GM12878 (cell line): ENCODE data around the gene PPIA. TPM values are rescaled to one million over a fixed set of nuclear protein-coding genes. Genes with fewer than 3 reads are reported as not detected.

Experiments
- ATAC-seq: fragments of 200-7000 bp; cut with Tn5 transposase; 3 replicates; pipeline ENCODE4 v1.9.1; 2020; ENCODE audit warnings: mild to moderate bottlenecking, moderate library complexity
- BruUV-seq: library from RNA; stranded (reverse); fragments of 400-500 nt; replicated peaks from 2 replicates; lab custom pipeline; 2021; lab: Mats Ljungman, UMichigan
- CTCF ChIA-PET: fragments of 300-600 bp; sonication (Branson Sonifier 250); formaldehyde crosslinking; extraction: SDS; loops from one replicate; lab custom pipeline; 2021; ENCODE audit warnings: inconsistent platforms; lab: Yijun Ruan, JAX
- POLR2A ChIA-PET: fragments of 350-600 bp; formaldehyde crosslinking; extraction: SDS; loops from one replicate; lab custom pipeline; 2021; ENCODE audit warnings: inconsistent platforms; lab: Charles Lee
- RAD21 ChIA-PET: fragments of 300-600 bp; sonication (Branson Sonifier 250); formaldehyde crosslinking; loops from one replicate; lab custom pipeline; 2023; ENCODE audit warnings: antibody characterized with exemption; ENCODE audit not compliant: unreplicated experiment; lab: Charles Lee
- SMC1A ChIA-PET: fragments of 300-600 bp; sonication (Branson Sonifier 250); formaldehyde crosslinking; loops from one replicate; lab custom pipeline; 2023; ENCODE audit not compliant: unreplicated experiment, uncharacterized antibody; lab: Charles Lee
- DNase-seq: peaks from one replicate; pipeline ENCODE4 v3.0.0-alpha.2; 2011; ENCODE audit warnings: low read depth, low spot score
- FAIRE-seq: peaks from 3 replicates; lab custom pipeline; 2011; peaks lifted over from hg19 to GRCh38; lab: Jason Lieb, UNC
- H2AFZ ChIP-seq: 2 replicates; pipeline ENCODE4 v1.6.0; 2011; ENCODE audit warnings: low read depth, low read length, control low read depth; ENCODE audit not compliant: control insufficient read depth
- H3K27ac ChIP-seq: 2 replicates; pipeline ENCODE4 v1.5.1; 2011; ENCODE audit warnings: control low read depth; ENCODE audit not compliant: control insufficient read depth, insufficient read depth
- H3K27me3 ChIP-seq, 2 experiments: replicated peaks in 1 of 2; 2 replicates each; pipeline versions ENCODE4 v1.6.0 to v1.6.1; 2011; ENCODE audit warnings: low read length in 1 of 2; ENCODE audit not compliant: control insufficient read depth in 2 of 2, insufficient read depth in 2 of 2
- H3K36me3 ChIP-seq, 2 experiments: 2 replicates each; pipeline ENCODE4 v1.5.1; 2011; ENCODE audit warnings: low read length in 1 of 2; ENCODE audit not compliant: control insufficient read depth in 2 of 2, insufficient read depth in 2 of 2
- H3K4me1 ChIP-seq: 2 replicates; pipeline ENCODE4 v1.6.1; 2011; ENCODE audit warnings: mild to moderate bottlenecking, low read length, moderate library complexity, mixed read lengths; ENCODE audit not compliant: control insufficient read depth, insufficient read depth
- H3K4me2 ChIP-seq: 2 replicates; pipeline ENCODE4 v1.6.0; 2011; ENCODE audit warnings: control low read depth; ENCODE audit not compliant: control insufficient read depth, insufficient read depth
- H3K4me3 ChIP-seq: fragments of 200-600 bp; sonication (generic); 2 replicates; pipeline ENCODE4 v1.5.1; 2016
- H3K79me2 ChIP-seq: 2 replicates; pipeline ENCODE4 v1.6.0; 2011; ENCODE audit warnings: low read length; ENCODE audit not compliant: control insufficient read depth, insufficient read depth
- H3K9ac ChIP-seq: 2 replicates; pipeline ENCODE4 v1.8.0; 2011; ENCODE audit warnings: low read length, control low read depth, mixed read lengths; ENCODE audit not compliant: control insufficient read depth, insufficient read depth
- H3K9me3 ChIP-seq: replicated peaks from 3 replicates; pipeline ENCODE4 v1.5.1; 2011; ENCODE audit warnings: mild to moderate bottlenecking, low read length; ENCODE audit not compliant: control insufficient read depth, insufficient read depth
- H4K20me1 ChIP-seq: 2 replicates; pipeline ENCODE4 v1.6.0; 2011; ENCODE audit not compliant: control insufficient read depth, insufficient read depth
- MTA3 ChIP-seq: IDR thresholded peaks from 2 replicates; pipeline ENCODE4 v1.6.1; 2012; ENCODE audit warnings: low read length, inconsistent platforms, borderline replicate concordance
- STAT3 ChIP-seq: IDR thresholded peaks from 2 replicates; pipeline ENCODE4 v1.6.1; 2011; ENCODE audit warnings: low read depth, low read length, improper control_type of control experiment
- ZNF592 ChIP-seq: fragments of 450-650 bp; IDR thresholded peaks from 2 replicates; pipeline ENCODE4 v1.6.1; 2017; ENCODE audit warnings: mild to moderate bottlenecking, moderate library complexity
- WGBS: methylation state at CpG from one replicate; pipeline ENCODE4 v1.1.6; 2016; ENCODE audit warnings: low lambda C conversion rate; ENCODE audit not compliant: insufficient replicate concordance, insufficient coverage; ENCODE audit errors: missing lambda C conversion rate; 5-methylcytosine and 5-hydroxymethylcytosine counted together
- in situ Hi-C: fragments of 300-500 bp; cut with MboI; formaldehyde crosslinking; loops from 9 replicates; pipeline ENCODE4 v1.14.3; 2018; ENCODE audit warnings: mixed read lengths
- intact Hi-C: fragments of 100-400 bp; cut with micrococcal nuclease; formaldehyde crosslinking; loops from one replicate; pipeline ENCODE4 v1.14.2; 2022; ENCODE audit not compliant: unreplicated experiment
- polyA plus RNA-seq, 11 experiments: library from polyadenylated mRNA; depleted of rRNA in 4 of 11; unstranded in 6 of 11; stranded (reverse) in 5 of 11; fragments of >200 nt; fragmentation: Nextera tagmentation in 4 of 11; fragmentation: Illumina TruSeq in 1 of 11; extraction: Ambion mirVana in 4 of 11; extraction: Trizol in 1 of 11; gene quantifications; 1 replicate in 1 of 11; 2 replicates in 10 of 11; pipeline versions ENCODE4 v1.2.1 to v1.2.3, GENCODE V29; 2011 to 2016; ENCODE audit warnings: inconsistent platforms in 2 of 11, missing spikeins in 2 of 11, low read depth in 1 of 11
- total RNA-seq, 4 experiments: library from RNA; depleted of rRNA in 3 of 4; stranded (reverse); fragments of >200 nt in 3 of 4; fragmentation: Illumina TruSeq in 1 of 4; extraction: Trizol in 1 of 4; gene quantifications; 2 replicates each; pipeline versions ENCODE4 v1.2.1 to v1.2.3, GENCODE V29; 2013 to 2021

PPIA gene
- total and polyA plus RNA-seq, 10 of the 15 experiments (the other 5 are each of a cell fraction or from before 2014, with no cell fraction given): 2,712 to 7,982 (median 5,027) TPM

GRCh38 chr7:44791278-44792219 is 4.9 kb upstream of the PPIA start:
- SMC1A ChIA-PET: interaction anchor here (1.1 kb wide), 1 partner anchor 17 kb away, joined by 3 read pairs; no protein-coding TSS in a partner anchor
- no TSS peak for BruUV-seq
- H3K4me3 ChIP-seq: no peak overlapping the region
- RAD21 ChIA-PET: interaction anchor here (0.8 to 1.0 kb wide), 2 partner anchors 39 to 41 kb away, joined by 3 read pairs; no protein-coding TSS in a partner anchor
- no peak overlapping the region for H2AFZ ChIP-seq
- TF ChIP-seq STAT3 (no peak), ZNF592 (no peak), MTA3 (no peak)
- DNase-seq (no peak), ATAC-seq (no peak), FAIRE-seq (no peak)
- POLR2A ChIA-PET: interaction anchor here (0.7 to 1.5 kb wide), 4 partner anchors 14 to 57 kb away, joined by 3 read pairs; partner anchors contain the start of gene H2AZ2
- H3K9ac ChIP-seq: no peak overlapping the region
- no peaks in the 10 kb centered on the region for H4K20me1 ChIP-seq
- CTCF ChIA-PET: interaction anchor here (0.9 to 1.3 kb wide), 4 partner anchors 19 to 344 kb away, joined by 3 read pairs; no protein-coding TSS in a partner anchor
- no peak overlapping the region for H3K4me2 ChIP-seq
- no peak overlapping the region for H3K27ac ChIP-seq
- H3K79me2 ChIP-seq: peaks cover 11% of the 10 kb centered on the region
- in situ Hi-C loops: no loop called here
- H3K36me3 ChIP-seq: no peaks in the 10 kb centered on the region; a peak in 1 of 4 replicates
- no peaks in the 10 kb centered on the region for H3K27me3 ChIP-seq
- intact Hi-C loops: no loop called here
- peaks cover 4% of the 10 kb centered on the region for H3K4me1 ChIP-seq
- 75% methylated on average over 8 of the region's 8 CpGs for WGBS
- H3K9me3 ChIP-seq: no peaks in the 10 kb centered on the region
